SK-N-MC (cell line): ENCODE data around the gene BAHCC1.

Experiments
- DNase-seq: peaks from one replicate; pipeline ENCODE4 v3.0.0-alpha.2; 2011; ENCODE audit warnings: low read depth, low spot score
- H3K27ac ChIP-seq: fragments of 200-600 bp; sonication (generic); 2 replicates; pipeline ENCODE4 v1.5.1; 2016; ENCODE audit warnings: mixed run types
- H3K36me3 ChIP-seq: fragments of 200-600 bp; sonication (generic); 2 replicates; pipeline ENCODE4 v1.6.1; 2017; ENCODE audit warnings: antibody characterized with exemption, low read length, mixed read lengths; ENCODE audit not compliant: insufficient read depth
- H3K4me3 ChIP-seq: fragments of 200-600 bp; sonication (generic); 2 replicates; pipeline ENCODE4 v1.5.1; 2016
- H3K9ac ChIP-seq: fragments of 200-600 bp; sonication (generic); 2 replicates; pipeline ENCODE4 v1.8.0; 2017; ENCODE audit warnings: mixed run types, mixed read lengths; ENCODE audit not compliant: insufficient read length
- H3K9me3 ChIP-seq: fragments of 200-600 bp; sonication (generic); 2 replicates; pipeline ENCODE4 v1.6.1; 2017; ENCODE audit warnings: low read depth, mild to moderate bottlenecking, antibody characterized with exemption, low read length, moderate library complexity, mixed read lengths
- EZH2 ChIP-seq: fragments of 200-600 bp; sonication (generic); IDR thresholded peaks from one replicate; pipeline ENCODE4 v1.6.1; 2017; ENCODE audit warnings: antibody characterized with exemption
- FOXP2 ChIP-seq: optimal IDR thresholded peaks from 2 replicates; pipeline ENCODE3; 2011; ENCODE audit warnings: mild to moderate bottlenecking, moderate library complexity; ENCODE audit not compliant: insufficient read depth; ENCODE audit errors: extremely low read length, control extremely low read depth
- POLR2AphosphoS5 ChIP-seq: IDR thresholded peaks from 2 replicates; pipeline ENCODE4 v1.6.1; 2012; ENCODE audit warnings: mild to moderate bottlenecking, low read depth, low read length, borderline replicate concordance

Gene BAHCC1

DNA sequence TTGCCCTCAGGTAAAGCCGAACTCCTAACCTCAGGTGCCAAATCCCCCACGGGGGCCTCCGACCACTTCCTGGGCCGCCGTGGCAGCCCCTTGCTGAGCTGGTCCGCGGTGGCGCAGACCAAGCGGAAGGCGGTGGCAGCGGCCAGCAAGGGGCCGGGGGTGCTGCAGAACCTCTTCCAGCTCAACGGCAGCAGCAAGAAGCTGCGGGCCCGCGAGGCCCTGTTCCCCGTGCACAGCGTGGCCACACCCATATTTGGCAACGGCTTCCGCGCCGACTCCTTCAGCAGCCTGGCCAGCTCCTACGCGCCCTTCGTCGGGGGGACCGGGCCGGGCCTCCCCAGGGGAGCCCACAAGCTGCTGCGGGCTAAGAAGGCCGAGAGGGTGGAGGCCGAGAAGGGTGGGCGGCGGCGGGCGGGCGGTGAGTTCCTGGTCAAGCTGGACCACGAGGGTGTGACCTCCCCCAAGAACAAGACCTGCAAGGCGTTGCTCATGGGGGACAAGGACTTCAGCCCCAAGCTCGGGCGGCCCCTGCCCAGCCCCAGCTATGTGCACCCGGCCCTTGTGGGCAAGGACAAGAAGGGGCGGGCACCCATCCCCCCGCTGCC is 65.7 kb downstream of the BAHCC1 start:
- Histone ChIP-seq H3K9ac (no peak overlapping the region), H3K36me3 (peaks cover 29% of the 10 kb centered on the region; the same call in 1 of the 2 replicates), H3K4me3 (no peak overlapping the region), H3K9me3 (no peaks in the 10 kb centered on the region), H3K27ac (no peak overlapping the region)
- DNase-seq: no peak
- no peak for TF ChIP-seq POLR2AphosphoS5
- no peak for TF ChIP-seq EZH2
- TF ChIP-seq FOXP2: no peak

DNA sequence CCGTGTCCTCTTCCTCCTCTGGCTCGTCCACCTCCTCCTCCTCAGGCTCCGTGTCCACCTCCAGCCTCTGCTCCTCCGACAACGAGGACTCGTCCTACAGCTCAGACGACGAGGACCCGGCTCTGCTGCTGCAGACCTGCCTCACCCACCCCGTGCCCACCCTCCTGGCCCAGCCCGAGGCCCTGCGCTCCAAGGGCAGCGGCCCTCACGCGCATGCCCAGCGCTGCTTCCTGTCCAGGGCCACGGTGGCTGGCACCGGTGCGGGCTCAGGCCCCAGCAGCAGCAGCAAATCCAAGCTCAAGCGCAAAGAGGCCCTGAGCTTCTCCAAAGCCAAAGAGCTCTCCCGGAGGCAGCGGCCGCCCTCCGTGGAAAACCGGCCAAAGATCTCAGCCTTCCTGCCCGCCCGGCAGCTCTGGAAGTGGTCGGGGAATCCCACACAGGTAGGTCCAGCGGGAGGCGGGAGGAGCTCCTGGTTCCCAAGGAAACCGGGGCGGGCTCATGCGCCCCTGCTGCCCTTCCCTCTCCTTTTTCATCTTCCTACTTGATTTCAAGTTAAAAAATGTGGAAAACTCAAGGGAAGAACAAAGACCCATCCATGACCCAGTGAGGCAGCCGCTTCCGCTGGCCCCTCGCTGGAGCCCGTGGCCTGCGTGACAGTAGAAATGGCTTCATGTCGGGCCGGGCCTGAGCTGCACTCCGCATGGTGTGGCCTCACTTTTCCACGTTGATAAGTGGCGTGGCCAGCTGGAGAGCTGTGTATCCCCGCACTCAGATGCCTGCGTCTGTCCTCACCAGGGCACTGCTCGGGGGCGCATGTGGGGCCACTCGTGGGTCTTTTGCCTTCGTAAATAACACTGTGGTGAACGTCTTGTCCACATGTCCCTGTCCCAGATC is 66.6 kb downstream of the BAHCC1 start:
- Histone ChIP-seq H3K27ac (no peak overlapping the region), H3K9ac (no peak overlapping the region), H3K36me3 (peaks cover 29% of the 10 kb centered on the region; the same call in 1 of the 2 replicates), H3K9me3 (no peaks in the 10 kb centered on the region), H3K4me3 (no peak overlapping the region)
- TF ChIP-seq FOXP2 (no peak), POLR2AphosphoS5 (no peak), EZH2 (no peak)
- DNase-seq: no peak

DNA sequence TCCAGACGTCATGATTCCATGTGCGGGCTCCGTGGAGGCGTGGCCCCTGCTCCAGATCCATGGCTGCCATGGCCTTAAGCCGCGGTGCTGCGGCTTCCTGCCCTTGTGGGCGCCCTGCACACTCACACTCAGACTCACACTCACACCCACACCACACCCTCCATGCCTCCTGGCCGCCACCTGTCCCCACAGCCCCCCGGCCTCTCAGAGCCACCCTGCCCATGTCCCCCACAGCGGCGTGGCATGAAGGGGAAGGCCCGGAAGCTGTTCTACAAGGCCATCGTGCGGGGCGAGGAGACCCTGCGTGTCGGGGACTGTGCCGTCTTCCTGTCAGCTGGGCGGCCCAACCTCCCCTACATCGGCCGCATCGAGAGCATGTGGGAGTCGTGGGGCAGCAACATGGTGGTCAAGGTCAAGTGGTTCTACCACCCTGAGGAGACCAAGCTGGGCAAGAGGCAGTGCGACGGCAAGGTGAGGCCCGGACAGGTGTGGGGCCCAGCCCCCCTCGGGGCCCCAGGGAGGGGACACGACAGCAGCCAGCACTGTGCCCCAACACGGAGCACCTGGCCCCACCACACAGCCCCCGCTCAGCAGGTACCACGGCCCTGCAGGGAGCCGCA is 67.4 kb downstream of the BAHCC1 start:
- no peak for TF ChIP-seq POLR2AphosphoS5
- TF ChIP-seq EZH2: no peak
- no peak for TF ChIP-seq FOXP2
- no peak for DNase-seq
- Histone ChIP-seq H3K9ac (no peak overlapping the region), H3K9me3 (no peaks in the 10 kb centered on the region), H3K36me3 (peaks cover 29% of the 10 kb centered on the region; the same call in 1 of the 2 replicates), H3K27ac (no peak overlapping the region), H3K4me3 (no peak overlapping the region)

DNA sequence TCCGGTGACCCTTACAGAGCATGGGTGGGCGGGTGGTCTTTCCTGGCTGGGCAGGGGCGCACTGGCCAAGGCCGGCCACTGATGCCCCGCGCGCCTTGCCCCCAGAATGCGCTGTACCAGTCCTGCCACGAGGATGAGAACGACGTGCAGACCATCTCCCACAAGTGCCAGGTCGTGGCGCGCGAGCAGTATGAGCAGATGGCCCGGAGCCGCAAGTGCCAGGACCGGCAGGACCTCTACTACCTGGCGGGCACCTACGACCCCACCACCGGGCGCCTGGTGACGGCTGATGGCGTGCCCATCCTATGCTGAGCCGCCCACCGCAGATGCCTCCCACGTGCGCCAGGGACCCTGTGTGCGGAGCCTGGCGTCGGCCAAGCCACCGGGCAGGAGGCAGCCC is 68.2 kb downstream of the BAHCC1 start:
- peaks cover 26% of the 10 kb centered on the region; the same call in 1 of the 2 replicates for H3K36me3 ChIP-seq
- TF ChIP-seq EZH2 (no peak), POLR2AphosphoS5 (no peak), FOXP2 (no peak)
- H3K27ac ChIP-seq: no peak overlapping the region
- DNase-seq: no peak
- no peak overlapping the region for H3K4me3 ChIP-seq
- no peak overlapping the region for H3K9ac ChIP-seq
- H3K9me3 ChIP-seq: no peaks in the 10 kb centered on the region

DNA sequence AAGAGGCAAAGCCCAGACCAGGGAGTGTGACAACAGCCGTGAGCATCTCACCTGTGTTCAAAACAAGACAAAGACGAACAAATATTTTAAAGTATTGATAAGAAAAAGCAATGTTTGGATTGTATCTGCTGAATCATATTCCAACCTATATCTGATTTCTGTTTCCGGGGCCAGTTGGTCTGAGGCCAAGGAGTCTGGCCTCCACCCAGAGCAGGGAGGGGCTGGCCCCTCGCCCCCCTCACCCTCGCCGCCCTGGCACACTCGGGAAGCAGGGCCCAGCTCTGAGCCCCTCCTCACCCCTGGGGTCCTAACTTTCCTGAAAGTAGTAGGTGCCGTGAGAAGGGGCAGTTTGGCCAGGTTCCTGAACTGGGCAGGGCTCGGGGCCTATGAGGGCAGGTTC is 69.3 kb downstream of the BAHCC1 start:
- no peak for TF ChIP-seq FOXP2
- no peak for TF ChIP-seq POLR2AphosphoS5
- no peak for TF ChIP-seq EZH2
- H3K9me3 ChIP-seq: no peaks in the 10 kb centered on the region
- no peak overlapping the region for H3K4me3 ChIP-seq
- no peak for DNase-seq
- no peak overlapping the region for H3K9ac ChIP-seq
- H3K36me3 ChIP-seq: peaks cover 22% of the 10 kb centered on the region; the same call in 1 of the 2 replicates
- no peak overlapping the region for H3K27ac ChIP-seq

DNA sequence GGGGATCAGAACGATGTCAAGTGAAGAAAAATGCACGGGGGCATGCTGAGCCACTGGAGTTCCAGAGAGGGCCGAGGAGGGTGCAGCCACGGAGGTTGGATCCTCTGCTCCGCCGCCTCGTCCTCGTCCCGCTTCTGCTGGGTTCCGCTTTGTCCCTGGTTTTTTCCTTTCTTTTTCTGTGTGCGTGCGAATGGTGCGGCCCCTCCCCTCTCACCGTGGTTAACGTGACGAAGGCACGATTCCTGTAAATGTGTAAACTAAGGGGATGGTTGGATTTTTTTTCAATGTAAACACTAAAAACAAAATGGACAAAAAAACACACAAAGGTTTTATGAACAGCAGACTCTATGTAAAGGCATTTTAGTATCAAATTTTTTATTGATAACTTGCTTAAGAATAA is 70.7 kb downstream of the BAHCC1 start:
- no peak overlapping the region for H3K4me3 ChIP-seq
- DNase-seq: no peak
- peaks cover 17% of the 10 kb centered on the region; the same call in 1 of the 2 replicates for H3K36me3 ChIP-seq
- H3K9ac ChIP-seq: no peak overlapping the region
- TF ChIP-seq EZH2 (no peak), POLR2AphosphoS5 (no peak), FOXP2 (no peak)
- no peak overlapping the region for H3K27ac ChIP-seq
- no peaks in the 10 kb centered on the region for H3K9me3 ChIP-seq

DNA sequence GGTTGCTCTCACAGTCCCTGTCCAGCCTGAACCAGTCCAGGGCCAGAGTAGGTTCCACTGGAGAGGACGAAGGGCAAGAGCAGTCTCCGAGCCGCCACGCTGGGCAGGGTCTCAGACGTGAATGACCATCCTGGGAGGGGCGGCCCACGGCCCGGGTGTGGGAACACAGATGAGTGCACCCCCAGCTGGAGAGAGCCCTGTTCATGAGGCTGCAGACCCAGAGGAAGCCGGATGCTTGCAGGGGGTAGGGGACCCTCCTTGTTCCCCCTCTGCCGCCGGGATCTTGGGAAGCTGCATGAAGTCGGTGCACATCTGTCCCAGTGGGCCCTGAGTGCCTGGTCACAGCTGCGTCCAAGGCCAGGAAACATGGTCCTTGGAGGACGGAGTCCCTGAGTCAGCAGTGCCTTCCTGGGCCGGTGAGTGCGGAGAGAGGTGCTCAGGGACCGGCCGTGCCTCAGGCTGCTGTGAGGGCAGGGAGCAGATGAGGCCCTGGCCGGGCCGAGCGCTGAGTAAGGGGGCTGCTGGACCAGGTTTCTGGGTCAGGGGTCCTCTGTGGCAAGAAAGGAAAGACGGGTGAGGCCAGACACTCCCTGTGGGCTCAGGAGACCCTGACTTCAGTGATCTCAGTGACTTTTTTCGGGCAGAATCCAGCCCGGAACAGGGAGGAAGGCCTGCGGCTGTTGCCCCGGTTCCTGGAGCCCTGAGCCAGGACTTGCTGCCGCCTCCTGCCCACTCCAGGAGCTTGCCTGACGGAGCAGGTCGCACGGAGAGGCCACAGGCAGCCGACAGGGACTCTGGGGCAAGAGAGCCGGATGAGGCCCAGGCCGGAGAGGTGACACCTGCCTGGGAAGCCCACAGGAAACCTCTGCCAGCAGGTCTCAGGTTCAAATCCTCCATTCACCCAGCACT is 71.6 kb downstream of the BAHCC1 start:
- Histone ChIP-seq H3K9ac (no peak overlapping the region), H3K36me3 (peaks cover 13% of the 10 kb centered on the region; the same call in 1 of the 2 replicates), H3K9me3 (no peaks in the 10 kb centered on the region), H3K4me3 (no peak overlapping the region), H3K27ac (no peak overlapping the region)
- no peak for DNase-seq
- no peak for TF ChIP-seq FOXP2
- TF ChIP-seq EZH2: no peak
- TF ChIP-seq POLR2AphosphoS5: no peak; the same call in 1 of the 2 replicates
